ENCODE data around the gene LCN12.

LCN12 gene

GRCh38 chr9:136978073-136978864 lies 26.2 kb downstream of the LCN12 start:
- Histone ChIP-seq H3K27ac (no peak overlapping the region), H3K36me3 (no peaks in the 10 kb centered on the region), H3K9me3 (ENCODE audit: severe bottlenecking) (no peaks in the 10 kb centered on the region), H3K4me3 (ENCODE audit: low read depth, low read length) (no peak overlapping the region), H3K27me3 (ENCODE audit: insufficient read depth, low read depth, severe bottlenecking) (no peaks in the 10 kb centered on the region)
- no peak for DNase-seq
- TF ChIP-seq CTCF (IDR thresholded peaks at IDR 0.05; ENCODE audit: low read depth, low read length): no peak

GRCh38 chr9:136978865-136979544 lies 26.9 kb downstream of the LCN12 start:
- H3K4me3 ChIP-seq (ENCODE audit: low read depth, low read length): no peak overlapping the region
- no peak overlapping the region for H3K27ac ChIP-seq
- H3K36me3 ChIP-seq: no peaks in the 10 kb centered on the region
- DNase-seq: no peak
- H3K9me3 ChIP-seq (ENCODE audit: severe bottlenecking): no peaks in the 10 kb centered on the region
- no peaks in the 10 kb centered on the region for H3K27me3 ChIP-seq (ENCODE audit: insufficient read depth, low read depth, severe bottlenecking)
- TF ChIP-seq CTCF (IDR thresholded peaks at IDR 0.05; ENCODE audit: low read depth, low read length): no peak

GRCh38 chr9:136979769-136980587 lies 27.9 kb downstream of the LCN12 start:
- no peak for DNase-seq
- Histone ChIP-seq H3K9me3 (ENCODE audit: severe bottlenecking) (no peaks in the 10 kb centered on the region), H3K4me3 (ENCODE audit: low read depth, low read length) (no peak overlapping the region), H3K27ac (peak overlapping the region; percentile 42), H3K36me3 (no peaks in the 10 kb centered on the region), H3K27me3 (ENCODE audit: insufficient read depth, low read depth, severe bottlenecking) (no peaks in the 10 kb centered on the region)
- TF ChIP-seq CTCF (IDR thresholded peaks at IDR 0.05; ENCODE audit: low read depth, low read length): no peak

- no peak for TF ChIP-seq CTCF (IDR thresholded peaks at IDR 0.05; ENCODE audit: low read depth, low read length)
- no peak for DNase-seq
- Histone ChIP-seq H3K27ac (peak overlapping the region; percentile 59), H3K9me3 (ENCODE audit: severe bottlenecking) (no peaks in the 10 kb centered on the region), H3K36me3 (no peaks in the 10 kb centered on the region), H3K27me3 (ENCODE audit: insufficient read depth, low read depth, severe bottlenecking) (no peaks in the 10 kb centered on the region), H3K4me3 (ENCODE audit: low read depth, low read length) (no peak overlapping the region)
Measured at GRCh38 chr9:136980669-136981478, 28.8 kb downstream of the LCN12 start.

- Histone ChIP-seq H3K27me3 (ENCODE audit: insufficient read depth, low read depth, severe bottlenecking) (no peaks in the 10 kb centered on the region), H3K9me3 (ENCODE audit: severe bottlenecking) (no peaks in the 10 kb centered on the region), H3K4me3 (ENCODE audit: low read depth, low read length) (no peak overlapping the region), H3K36me3 (no peaks in the 10 kb centered on the region), H3K27ac (peak overlapping the region; percentile 59)
- peak; percentile 48 for DNase-seq
- TF ChIP-seq CTCF (IDR thresholded peaks at IDR 0.05; ENCODE audit: low read depth, low read length): no peak
Measured at GRCh38 chr9:136981588-136982231, 29.6 kb downstream of the LCN12 start.

Data from WERI-Rb-1 (cell line).